Activated T-helper 1 cell treated with anti-CD3 and anti-CD28 coated beads, Interleukin-12 subunit alpha, Interleukin-12 subunit beta, Interleukin-2, Interleukin-4 antibody, amounts not matched to agents 30 ng/mL and 10 ng/mL and 1 ng/mL, durations not matched to agents 14 hours and 24 hours and 36 hours (primary cell): ENCODE data around the gene WFS1. TPM values are rescaled to one million over a fixed set of nuclear protein-coding genes. Genes with fewer than 3 reads are reported as not detected.

ENCODE experiments used
- DNase-seq: peaks from one replicate; pipeline ENCODE4 v3.0.0; 2021; ENCODE audit warnings: low spot score
- H3K27ac Mint-ChIP-seq: one replicate; pipeline ENCODE4 v1.8.0; 2021; ENCODE audit warnings: mild to moderate bottlenecking, mixed read lengths
- H3K27me3 Mint-ChIP-seq: one replicate; pipeline ENCODE4 v1.8.0; 2022; ENCODE audit warnings: mild to moderate bottlenecking, moderate library complexity, mixed read lengths; ENCODE audit not compliant: insufficient read depth
- H3K36me3 Mint-ChIP-seq: one replicate; pipeline ENCODE4 v1.8.0; 2021; ENCODE audit warnings: low read depth, mixed read lengths
- H3K4me1 Mint-ChIP-seq: one replicate; pipeline ENCODE4 v1.8.0; 2021; ENCODE audit warnings: low read depth, mixed read lengths
- H3K4me3 Mint-ChIP-seq: one replicate; pipeline ENCODE4 v1.8.0; 2021; ENCODE audit warnings: mild to moderate bottlenecking, moderate library complexity, mixed read lengths
- H3K9me3 Mint-ChIP-seq: one replicate; pipeline ENCODE4 v1.8.0; 2021; ENCODE audit warnings: mixed read lengths
- intact Hi-C: fragments of 100-400 bp; cut with micrococcal nuclease; formaldehyde crosslinking; loops from one replicate; pipeline ENCODE4 v1.15.1; 2024
- total RNA-seq: library from RNA; stranded (reverse); gene quantifications from 2 replicates; pipeline ENCODE4 v1.2.3, GENCODE V29; 2022

Gene WFS1
- total RNA-seq, 1 donor from 2014 or later: 9.3 TPM

DNA sequence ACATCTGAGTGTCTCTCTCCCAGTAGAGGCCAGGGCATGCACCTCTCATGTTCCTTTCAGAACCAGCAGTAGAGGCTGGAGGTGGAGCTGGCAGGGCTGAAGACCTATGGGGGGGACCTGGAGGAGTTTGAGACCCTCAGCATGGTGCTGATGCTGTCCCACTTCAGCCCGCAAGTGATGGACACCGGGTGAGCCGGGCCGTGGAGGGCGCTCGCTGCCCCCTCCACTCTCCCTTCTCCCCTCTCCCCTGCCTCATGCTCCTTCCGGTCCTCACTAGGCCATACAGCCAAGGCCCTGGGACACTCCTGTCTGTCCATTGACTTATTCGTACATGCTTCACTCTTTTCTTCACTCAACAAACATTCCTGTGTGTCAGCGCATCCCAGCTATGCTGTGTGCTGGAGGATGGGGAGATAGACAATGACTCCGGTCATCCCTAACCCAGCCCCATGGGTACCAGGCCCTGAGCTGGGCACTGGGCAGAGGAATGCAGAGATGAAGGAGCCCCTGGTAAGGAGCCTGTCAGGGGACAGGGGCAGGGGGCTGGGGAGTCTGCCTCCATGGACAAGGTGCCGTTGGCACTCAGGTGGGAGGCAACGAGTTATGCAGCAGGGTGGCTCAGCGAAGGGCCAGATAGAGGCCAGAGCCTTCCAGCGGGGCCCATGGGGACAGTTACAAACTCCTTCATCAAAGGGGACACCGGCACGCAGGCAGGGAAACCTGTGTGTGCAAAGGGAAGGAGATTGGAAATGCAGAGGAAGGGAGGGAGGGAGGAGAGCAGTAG lies 28.4 kb upstream of the WFS1 start:
- no peaks in the 10 kb centered on the region for H3K36me3 Mint-ChIP-seq
- H3K9me3 Mint-ChIP-seq: peaks cover 9% of the 10 kb centered on the region
- H3K27me3 Mint-ChIP-seq: peaks cover 20% of the 10 kb centered on the region
- intact Hi-C loops: no loop called here
- no peak for DNase-seq
- H3K4me1 Mint-ChIP-seq: peaks cover 7% of the 10 kb centered on the region
- H3K4me3 Mint-ChIP-seq: no peak overlapping the region
- no peak overlapping the region for H3K27ac Mint-ChIP-seq

DNA sequence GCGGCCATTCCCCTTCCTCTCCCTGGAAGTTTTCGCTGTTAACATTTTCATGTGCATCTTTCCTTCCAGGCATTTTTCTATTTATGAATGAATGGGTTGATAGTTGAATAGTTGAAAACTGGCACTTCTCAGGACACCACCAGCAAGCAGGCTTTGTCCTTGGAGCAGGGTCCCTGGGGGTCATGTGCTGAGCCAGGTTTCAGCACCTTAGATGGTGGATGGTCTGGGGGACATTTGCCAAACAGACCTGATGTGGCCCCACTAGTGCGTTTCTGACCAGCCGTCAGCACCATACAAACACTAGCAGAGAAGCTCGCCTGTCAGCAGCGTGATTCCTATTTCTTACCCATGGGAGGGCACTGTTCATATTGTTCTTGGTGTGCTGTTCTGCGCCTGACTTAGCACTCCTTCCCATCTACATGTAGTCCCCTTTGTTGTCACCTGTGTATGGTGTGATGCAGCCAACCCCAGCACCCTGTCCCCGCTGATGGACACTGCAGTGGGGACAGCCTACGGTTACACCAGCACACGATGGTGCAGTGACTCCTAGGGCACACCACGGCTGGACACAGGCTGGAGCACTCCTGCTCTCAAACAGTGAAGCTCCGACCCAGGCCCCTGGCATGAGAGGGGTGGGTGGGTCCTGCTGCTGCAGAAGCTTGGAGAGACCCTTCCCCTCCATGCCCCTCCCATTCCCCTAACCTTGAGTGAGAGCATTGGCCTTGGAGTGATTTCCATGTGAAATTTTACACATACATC lies 27.2 kb upstream of the WFS1 start:
- DNase-seq: no peak
- Mint-ChIP-seq H3K36me3 (no peaks in the 10 kb centered on the region), H3K27ac (no peak overlapping the region), H3K4me3 (no peak overlapping the region), H3K27me3 (peaks cover 31% of the 10 kb centered on the region), H3K9me3 (peaks cover 9% of the 10 kb centered on the region), H3K4me1 (peaks cover 7% of the 10 kb centered on the region)
- intact Hi-C loops: no loop called here

DNA sequence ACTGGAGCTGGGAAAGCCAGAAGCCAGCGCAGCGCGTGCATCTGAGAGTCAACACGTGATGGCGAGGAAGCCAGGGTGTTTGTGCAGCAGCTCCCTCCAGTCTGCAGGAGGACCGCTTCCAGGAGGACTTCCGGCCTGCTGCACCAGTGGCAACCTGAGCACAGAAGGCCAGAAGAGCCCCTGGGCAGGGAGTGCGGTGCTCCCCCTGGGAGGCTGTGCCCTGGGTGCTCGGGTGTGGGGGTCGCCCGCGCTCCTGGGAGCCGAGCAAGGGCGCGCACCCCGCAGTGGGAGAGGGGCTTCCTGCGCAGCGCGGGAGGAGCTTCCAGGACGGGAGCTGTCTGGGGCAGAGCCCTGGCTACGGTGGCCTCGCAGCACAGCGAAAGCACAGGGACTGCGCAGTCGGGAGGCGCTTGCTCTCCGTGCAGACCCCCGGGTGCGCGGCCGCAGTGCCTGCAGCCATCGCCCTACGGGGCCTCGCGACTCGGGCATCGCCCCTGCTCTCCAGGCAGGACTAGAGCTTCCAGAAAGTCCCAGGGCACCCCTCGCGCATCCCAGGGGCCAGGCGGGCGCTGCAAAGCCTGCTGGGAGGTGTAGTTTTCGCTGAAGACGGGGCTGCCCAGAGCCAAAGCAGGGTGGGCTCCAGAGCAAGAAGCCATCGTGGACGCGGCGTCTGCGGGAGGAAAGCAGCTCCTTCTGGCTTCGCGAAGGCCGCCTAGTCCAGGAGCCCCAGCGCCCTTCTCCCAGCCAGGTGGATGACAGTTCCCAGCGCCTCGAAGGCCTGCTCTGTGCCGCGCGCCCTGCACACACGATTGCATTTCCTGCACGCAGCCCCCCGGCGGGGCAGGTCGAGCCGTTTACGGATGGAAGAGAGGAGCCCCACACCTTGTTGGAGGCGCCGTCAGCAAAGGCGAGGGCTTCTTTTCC lies 24.1 kb upstream of the WFS1 start:
- intact Hi-C loops: no loop called here
- H3K4me3 Mint-ChIP-seq: no peak overlapping the region
- H3K9me3 Mint-ChIP-seq: peaks cover 9% of the 10 kb centered on the region
- peaks cover 48% of the 10 kb centered on the region for H3K27me3 Mint-ChIP-seq
- no peak for DNase-seq
- no peak overlapping the region for H3K27ac Mint-ChIP-seq
- H3K36me3 Mint-ChIP-seq: no peaks in the 10 kb centered on the region
- H3K4me1 Mint-ChIP-seq: peaks cover 10% of the 10 kb centered on the region

GRCh38 chr4:6246170-6246634 lies 23.4 kb upstream of the WFS1 start:
- H3K4me1 Mint-ChIP-seq: peaks cover 15% of the 10 kb centered on the region
- H3K4me3 Mint-ChIP-seq: no peak overlapping the region
- peaks cover 9% of the 10 kb centered on the region for H3K9me3 Mint-ChIP-seq
- no peak for DNase-seq
- H3K36me3 Mint-ChIP-seq: no peaks in the 10 kb centered on the region
- H3K27ac Mint-ChIP-seq: no peak overlapping the region
- intact Hi-C loops: no loop called here
- H3K27me3 Mint-ChIP-seq: peaks cover 51% of the 10 kb centered on the region

DNA sequence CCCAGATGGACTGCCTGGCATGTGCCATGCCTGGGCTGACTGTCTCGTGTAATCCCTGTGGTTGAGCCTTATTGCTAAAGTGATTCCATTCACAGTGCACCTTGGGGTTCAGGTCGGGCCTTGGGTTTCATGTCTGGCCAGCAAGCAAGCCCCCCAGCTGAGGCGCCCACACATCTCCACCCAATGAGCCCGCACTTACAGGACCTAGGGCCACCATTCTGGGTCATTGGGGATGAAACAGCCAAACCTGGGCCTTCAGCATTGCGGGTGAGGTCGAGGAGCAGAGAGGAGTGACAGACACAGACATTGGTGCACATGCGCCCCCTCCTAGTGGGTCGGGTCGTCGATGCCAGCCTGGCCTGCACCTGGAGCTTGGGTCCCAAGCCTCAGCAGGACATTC lies 21.3 kb upstream of the WFS1 start:
- no peak overlapping the region for H3K27ac Mint-ChIP-seq
- no peaks in the 10 kb centered on the region for H3K36me3 Mint-ChIP-seq
- intact Hi-C loops: no loop called here
- H3K9me3 Mint-ChIP-seq: peaks cover 9% of the 10 kb centered on the region
- peaks cover 47% of the 10 kb centered on the region for H3K27me3 Mint-ChIP-seq
- DNase-seq: no peak
- peaks cover 15% of the 10 kb centered on the region for H3K4me1 Mint-ChIP-seq
- no peak overlapping the region for H3K4me3 Mint-ChIP-seq

DNA sequence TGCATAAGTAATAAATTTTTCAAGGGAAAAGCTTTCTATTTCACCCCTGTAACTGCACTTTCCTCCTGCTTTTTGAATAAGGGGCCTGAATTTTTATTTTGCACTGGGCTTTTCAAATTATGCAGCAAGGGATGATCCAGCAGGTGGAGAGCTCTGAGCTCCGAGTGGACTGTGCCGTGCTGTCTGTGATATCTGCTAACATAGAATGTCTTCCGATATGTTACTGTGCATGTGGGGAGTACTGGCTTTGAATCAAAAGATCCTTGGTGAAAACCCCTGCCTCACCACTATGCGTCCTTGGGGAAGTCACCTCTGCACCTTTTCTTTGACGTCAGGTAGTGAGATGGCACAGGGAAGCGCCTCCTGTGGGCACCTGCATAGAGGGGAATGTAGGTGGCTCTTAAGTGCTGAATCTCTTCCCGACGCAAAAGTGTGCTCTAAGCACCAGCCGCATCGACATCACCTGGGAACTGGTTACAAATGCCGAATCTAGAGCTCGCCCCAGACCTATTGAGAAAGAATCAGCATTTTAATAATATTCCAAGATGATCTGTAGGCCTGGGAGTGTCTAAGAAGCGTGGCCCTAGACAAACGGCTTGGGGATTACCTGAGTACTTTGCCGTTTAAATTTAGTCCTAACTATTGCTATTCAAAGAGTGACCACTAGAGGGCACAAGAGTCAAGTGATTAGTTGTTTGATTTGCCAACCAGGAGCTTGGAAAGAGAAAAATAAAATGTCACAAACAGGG lies 19.2 kb upstream of the WFS1 start:
- no peaks in the 10 kb centered on the region for H3K36me3 Mint-ChIP-seq
- DNase-seq: peak; percentile 25
- no peak overlapping the region for H3K27ac Mint-ChIP-seq
- peaks cover 8% of the 10 kb centered on the region for H3K4me1 Mint-ChIP-seq
- H3K4me3 Mint-ChIP-seq: no peak overlapping the region
- peaks cover 36% of the 10 kb centered on the region for H3K27me3 Mint-ChIP-seq
- H3K9me3 Mint-ChIP-seq: no peaks in the 10 kb centered on the region
- intact Hi-C loops: loop anchor here (1.0 kb wide), 4 partner anchors 77 to 252 kb away; no protein-coding TSS in a partner anchor

DNA sequence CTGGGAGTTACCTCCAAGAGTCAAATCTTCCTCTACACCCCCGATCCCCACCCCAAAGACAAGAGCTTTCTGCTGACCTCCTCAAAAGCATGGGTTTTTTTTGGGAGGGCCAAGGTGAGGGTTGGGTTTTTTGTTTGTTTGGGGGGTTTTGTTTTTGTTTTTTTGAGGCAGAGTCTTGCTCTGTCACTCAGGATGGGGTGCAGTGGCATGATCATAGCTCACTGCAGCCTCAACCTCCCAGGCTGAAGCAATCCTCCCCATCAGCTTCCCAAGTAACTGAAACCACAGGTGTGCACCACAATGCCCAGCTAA lies 18.7 kb upstream of the WFS1 start:
- Mint-ChIP-seq H3K9me3 (no peaks in the 10 kb centered on the region), H3K27me3 (peaks cover 36% of the 10 kb centered on the region), H3K4me3 (no peak overlapping the region), H3K4me1 (peaks cover 8% of the 10 kb centered on the region), H3K27ac (no peak overlapping the region), H3K36me3 (no peaks in the 10 kb centered on the region)
- DNase-seq: no peak
- intact Hi-C loops: loop anchor here (1.0 kb wide), 4 partner anchors 76 to 253 kb away; no protein-coding TSS in a partner anchor

GRCh38 chr4:6251365-6251764 lies 18.3 kb upstream of the WFS1 start:
- Mint-ChIP-seq H3K9me3 (no peaks in the 10 kb centered on the region), H3K4me3 (no peak overlapping the region), H3K27me3 (peaks cover 33% of the 10 kb centered on the region), H3K4me1 (peaks cover 8% of the 10 kb centered on the region), H3K27ac (no peak overlapping the region), H3K36me3 (no peaks in the 10 kb centered on the region)
- intact Hi-C loops: no loop called here
- DNase-seq: no peak

DNA sequence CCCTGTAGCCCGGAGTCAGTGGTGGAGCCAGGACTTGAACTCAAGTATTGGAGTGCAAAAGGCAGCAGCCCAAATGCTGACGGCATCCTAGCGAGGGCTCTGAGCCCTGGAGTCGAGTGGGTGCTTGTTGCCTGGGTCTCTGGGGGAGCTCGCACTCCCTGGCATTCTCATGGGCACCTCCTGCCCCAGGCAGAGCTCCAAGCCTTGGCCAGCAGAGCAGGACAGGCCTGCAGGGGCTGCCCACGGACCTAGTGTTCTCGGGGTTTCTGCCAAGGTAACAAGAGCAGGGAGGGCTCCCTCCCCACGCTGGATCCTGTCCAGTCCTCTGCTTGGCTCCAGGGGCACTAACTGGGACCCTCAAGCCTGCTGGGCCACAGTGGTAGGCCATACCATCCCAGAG lies 17.6 kb upstream of the WFS1 start:
- intact Hi-C loops: no loop called here
- Mint-ChIP-seq H3K27ac (no peak overlapping the region), H3K4me3 (no peak overlapping the region), H3K27me3 (peaks cover 27% of the 10 kb centered on the region), H3K36me3 (no peaks in the 10 kb centered on the region), H3K9me3 (no peaks in the 10 kb centered on the region), H3K4me1 (peaks cover 9% of the 10 kb centered on the region)
- no peak for DNase-seq

GRCh38 chr4:6253111-6253510 lies 16.5 kb upstream of the WFS1 start:
- no peak overlapping the region for H3K27ac Mint-ChIP-seq
- H3K4me1 Mint-ChIP-seq: peaks cover 18% of the 10 kb centered on the region
- no peak overlapping the region for H3K4me3 Mint-ChIP-seq
- no peaks in the 10 kb centered on the region for H3K36me3 Mint-ChIP-seq
- H3K27me3 Mint-ChIP-seq: peaks cover 25% of the 10 kb centered on the region
- DNase-seq: no peak
- intact Hi-C loops: no loop called here
- no peaks in the 10 kb centered on the region for H3K9me3 Mint-ChIP-seq

- Mint-ChIP-seq H3K27ac (no peak overlapping the region), H3K4me1 (peaks cover 18% of the 10 kb centered on the region), H3K4me3 (no peak overlapping the region), H3K27me3 (peaks cover 20% of the 10 kb centered on the region), H3K36me3 (no peaks in the 10 kb centered on the region), H3K9me3 (no peaks in the 10 kb centered on the region)
- no peak for DNase-seq
- intact Hi-C loops: no loop called here
Observed at GRCh38 chr4:6253961-6254360, 15.7 kb upstream of the WFS1 start.

DNA sequence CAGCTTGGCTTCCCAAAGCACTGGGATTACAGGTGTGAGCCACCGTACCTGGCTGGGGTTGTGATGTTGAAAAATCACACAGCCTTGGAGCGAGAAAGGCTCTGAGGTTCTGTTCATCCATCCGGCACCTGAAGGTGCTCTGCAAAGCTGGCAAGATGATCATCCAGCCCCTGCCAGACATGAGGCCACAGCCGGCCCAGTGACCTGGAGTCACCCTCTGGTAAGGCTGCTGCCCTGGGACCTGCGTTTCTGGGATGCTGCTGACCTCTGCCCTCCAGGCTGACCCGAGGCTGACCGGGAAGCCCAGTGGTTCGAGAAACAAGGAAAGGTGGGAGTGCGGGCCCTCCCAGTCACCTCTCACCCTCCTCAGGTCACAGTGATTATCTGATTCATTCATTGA lies 13.5 kb upstream of the WFS1 start:
- H3K9me3 Mint-ChIP-seq: no peaks in the 10 kb centered on the region
- peaks cover 23% of the 10 kb centered on the region for H3K27me3 Mint-ChIP-seq
- peaks cover 10% of the 10 kb centered on the region for H3K4me1 Mint-ChIP-seq
- DNase-seq: no peak
- no peaks in the 10 kb centered on the region for H3K36me3 Mint-ChIP-seq
- intact Hi-C loops: no loop called here
- no peak overlapping the region for H3K27ac Mint-ChIP-seq
- no peak overlapping the region for H3K4me3 Mint-ChIP-seq
